Stimulated activated naive CD4-positive, alpha-beta T cell treated with Interleukin-2 at 50 U/mL for 16 hours (primary cell): ENCODE data around the gene AMBRA1.

Experiments
- DNase-seq: peaks from one replicate; lab custom pipeline; 2025; lab: John Stamatoyannopoulos, UW

AMBRA1 gene, protein sequence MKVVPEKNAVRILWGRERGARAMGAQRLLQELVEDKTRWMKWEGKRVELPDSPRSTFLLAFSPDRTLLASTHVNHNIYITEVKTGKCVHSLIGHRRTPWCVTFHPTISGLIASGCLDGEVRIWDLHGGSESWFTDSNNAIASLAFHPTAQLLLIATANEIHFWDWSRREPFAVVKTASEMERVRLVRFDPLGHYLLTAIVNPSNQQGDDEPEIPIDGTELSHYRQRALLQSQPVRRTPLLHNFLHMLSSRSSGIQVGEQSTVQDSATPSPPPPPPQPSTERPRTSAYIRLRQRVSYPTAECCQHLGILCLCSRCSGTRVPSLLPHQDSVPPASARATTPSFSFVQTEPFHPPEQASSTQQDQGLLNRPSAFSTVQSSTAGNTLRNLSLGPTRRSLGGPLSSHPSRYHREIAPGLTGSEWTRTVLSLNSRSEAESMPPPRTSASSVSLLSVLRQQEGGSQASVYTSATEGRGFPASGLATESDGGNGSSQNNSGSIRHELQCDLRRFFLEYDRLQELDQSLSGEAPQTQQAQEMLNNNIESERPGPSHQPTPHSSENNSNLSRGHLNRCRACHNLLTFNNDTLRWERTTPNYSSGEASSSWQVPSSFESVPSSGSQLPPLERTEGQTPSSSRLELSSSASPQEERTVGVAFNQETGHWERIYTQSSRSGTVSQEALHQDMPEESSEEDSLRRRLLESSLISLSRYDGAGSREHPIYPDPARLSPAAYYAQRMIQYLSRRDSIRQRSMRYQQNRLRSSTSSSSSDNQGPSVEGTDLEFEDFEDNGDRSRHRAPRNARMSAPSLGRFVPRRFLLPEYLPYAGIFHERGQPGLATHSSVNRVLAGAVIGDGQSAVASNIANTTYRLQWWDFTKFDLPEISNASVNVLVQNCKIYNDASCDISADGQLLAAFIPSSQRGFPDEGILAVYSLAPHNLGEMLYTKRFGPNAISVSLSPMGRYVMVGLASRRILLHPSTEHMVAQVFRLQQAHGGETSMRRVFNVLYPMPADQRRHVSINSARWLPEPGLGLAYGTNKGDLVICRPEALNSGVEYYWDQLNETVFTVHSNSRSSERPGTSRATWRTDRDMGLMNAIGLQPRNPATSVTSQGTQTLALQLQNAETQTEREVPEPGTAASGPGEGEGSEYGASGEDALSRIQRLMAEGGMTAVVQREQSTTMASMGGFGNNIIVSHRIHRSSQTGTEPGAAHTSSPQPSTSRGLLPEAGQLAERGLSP (N-terminal part only)

DNA sequence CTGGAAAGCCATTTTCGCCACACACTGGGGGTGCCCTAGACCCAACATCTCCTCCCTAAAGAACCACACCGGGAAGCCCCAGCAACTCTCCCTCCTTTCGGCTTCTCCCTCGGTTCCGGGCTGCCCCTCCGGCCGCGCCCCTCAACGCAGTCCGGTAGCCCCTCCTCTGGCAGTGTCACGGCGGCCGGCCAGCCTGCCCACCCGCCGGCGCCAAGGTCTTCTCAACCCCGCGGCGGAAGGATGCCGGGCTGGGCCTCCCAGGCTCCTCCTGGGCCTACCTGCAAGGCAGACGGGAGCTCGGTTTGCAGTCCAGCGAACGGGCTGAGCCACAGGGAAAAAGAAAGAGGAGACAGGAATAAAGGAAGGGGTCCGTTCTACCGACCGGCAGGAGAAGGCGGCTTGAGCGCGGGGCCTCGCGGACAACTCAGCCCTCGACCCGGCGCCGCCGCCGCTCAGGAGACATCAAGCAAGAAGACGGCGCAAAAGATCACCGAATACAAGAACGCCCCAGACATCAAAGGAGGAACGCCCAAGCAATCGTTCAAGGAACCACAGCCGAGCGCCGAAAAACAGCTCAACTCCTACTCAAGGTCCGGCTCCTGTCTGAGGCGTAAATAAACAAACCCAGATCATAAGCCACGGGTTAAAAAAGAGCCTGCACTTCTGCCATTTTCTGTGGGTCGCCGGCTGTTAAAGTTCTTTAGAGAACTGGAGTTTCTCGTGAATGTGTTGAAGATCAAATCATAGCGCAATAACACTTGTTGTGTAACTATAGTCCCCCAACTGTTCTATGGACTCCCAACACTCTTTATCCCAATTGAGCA lies at the start of gene AMBRA1:
TSS of gene AMBRA1 (minus strand) at position 474 of the 824 bp plus-strand sequence. CDS start 45,643 bp downstream, outside the sequence.
- peak; percentile 81 for DNase-seq

DNA sequence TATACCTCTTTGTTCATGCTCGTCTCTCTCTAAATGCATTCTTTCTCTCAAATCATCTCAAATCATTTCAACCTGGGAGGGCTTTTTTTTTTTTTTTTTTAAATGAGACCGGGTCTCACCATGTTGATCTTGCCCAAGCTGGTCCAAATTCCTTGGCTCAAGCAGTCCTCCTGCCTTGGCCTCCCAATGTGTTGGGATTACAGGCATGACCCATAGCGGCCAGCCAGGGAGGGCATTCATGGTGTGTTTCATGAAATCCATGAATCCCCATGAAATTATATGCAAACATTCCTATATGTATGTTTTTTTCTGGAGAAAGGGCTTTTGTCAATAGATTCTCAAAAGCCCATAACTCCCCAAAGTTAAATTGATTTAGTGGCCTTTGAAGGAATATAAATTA lies 49.7 kb upstream of the AMBRA1 start:
- no peak for DNase-seq

DNA sequence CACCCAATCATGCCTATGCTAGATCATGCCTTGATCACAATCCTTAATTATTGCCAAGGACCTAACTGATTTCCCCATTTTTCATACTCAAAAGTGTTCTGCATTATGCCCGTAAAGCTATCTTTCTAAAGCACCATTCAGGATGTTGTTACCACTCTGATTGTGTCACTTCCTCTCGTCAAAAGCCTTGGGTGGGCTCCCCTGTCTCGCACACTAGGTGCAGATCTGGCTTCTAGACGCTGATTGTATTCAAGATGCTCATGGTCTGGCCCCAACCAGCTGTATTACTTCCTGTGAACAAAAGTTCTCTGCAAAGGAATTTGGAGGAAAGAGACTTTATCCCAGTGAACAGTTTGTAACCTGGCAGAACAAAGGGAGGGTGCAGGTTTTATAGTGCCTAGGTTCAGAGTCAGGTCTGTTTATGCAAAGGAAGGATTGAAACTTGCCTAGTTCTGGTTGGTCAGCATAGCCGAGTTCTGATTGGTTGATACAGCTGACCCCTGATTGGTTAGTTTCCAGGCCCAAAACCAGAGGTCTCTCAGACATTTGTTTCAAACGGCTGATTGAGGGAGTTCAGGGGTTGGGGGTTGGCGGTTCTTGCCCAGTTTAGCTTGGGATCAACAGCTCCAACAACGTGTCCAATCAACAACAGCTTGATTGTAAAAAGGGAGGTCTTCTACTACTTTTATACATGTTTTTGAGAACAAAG lies 49.0 kb upstream of the AMBRA1 start:
- DNase-seq: no peak

DNA sequence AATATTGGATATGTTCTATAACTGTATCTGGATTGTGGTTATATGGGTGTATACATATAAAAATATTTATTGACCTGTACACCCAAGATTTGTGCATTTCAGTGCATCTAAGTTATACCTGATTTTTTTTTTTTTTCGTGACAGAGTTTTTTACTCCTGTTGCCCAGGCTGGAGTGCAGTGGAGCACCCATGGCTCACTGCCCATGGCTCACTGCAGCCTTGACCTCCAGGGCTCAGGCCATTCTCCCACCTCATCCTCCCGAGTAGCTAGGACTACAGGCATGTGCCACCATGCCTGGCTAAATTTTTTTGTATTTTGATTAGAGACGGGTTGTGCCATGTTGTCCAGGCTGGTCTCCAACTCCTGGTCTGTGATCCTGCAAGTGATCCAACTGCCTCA lies 47.8 kb upstream of the AMBRA1 start:
- no peak for DNase-seq

DNA sequence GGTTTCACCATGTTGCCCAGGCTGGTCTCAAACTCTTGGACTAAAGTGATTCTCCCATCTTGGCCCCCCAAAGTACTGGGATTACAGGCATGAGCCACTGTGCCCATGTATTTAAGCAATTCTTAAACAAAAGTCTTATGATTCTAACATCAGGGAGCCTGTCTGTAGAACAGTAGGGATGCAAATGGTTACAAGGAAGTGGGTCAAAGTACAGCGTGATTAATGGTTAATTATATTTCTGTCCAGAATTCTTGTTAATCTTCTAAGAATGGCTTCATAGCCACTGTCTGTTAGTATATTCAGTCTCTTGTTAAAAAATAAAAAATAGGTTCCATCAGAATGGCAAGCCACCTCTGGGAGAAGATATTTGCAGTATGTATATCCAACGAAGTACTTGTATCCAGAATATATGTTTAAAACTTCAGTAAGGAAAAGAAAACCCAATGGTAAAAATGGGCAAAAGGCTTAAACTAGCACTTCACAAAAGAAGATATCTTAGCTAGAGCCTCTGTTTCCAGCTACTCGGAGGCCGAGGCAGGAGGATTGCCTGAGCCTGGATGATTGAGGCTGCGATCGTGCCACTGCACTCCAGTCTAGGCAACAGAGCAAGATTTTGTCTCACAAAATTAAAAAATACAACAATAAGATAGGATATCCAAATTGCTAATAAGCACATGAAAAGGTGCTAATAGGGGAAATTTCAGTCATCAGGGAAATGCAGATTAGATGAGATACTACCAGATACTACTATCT lies 46.4 kb upstream of the AMBRA1 start:
- no peak for DNase-seq

DNA sequence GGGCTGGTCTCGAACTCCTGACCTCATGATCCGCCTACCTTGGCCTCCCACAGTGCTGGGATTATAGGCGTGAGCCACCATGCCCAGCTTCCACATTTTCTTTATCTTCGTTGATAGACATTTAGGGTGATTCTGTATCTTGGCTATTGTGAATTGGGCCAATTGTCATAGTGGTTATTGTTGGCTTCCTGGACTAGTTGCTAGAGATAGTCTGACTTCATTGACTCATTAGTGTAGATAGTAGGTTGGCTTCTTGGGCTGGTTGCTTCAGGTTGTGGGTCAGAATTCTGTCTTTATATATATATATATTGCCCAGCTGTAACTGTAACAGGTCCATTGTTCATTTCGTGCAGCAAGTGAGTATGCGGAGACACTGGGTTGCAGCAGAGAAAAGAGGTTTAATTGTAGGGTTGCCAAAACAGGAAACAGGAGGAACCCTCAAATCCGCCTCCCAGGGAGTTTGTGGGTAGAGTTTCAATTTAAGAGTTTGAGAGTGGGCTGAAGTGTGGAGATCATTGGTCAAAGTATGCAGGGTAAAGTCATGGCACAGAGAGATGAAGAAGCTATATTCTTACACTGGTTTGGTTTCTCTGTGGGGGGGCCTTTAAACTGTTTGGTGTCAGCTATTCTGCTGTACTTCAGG lies 45.5 kb upstream of the AMBRA1 start:
- no peak for DNase-seq

DNA sequence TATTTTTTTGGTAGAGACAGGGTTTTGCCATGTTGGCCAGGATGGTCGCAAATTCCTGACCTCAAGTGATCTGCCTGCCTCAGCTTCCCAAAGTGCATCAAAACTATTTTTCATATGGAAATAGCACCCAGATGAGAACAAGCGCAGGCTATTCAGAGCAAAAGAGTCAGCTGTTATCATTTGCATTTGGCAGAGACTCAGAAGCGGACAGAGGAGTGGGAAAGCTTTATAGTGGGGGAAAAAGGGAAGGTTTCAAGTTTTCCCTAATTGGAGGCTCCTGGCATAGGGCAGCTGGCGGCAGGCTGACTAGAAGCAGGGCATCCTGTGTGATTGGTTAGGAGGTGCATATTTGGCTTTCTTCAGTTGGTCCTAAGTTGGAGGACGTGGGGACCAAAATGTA lies 43.7 kb upstream of the AMBRA1 start:
- DNase-seq: no peak

DNA sequence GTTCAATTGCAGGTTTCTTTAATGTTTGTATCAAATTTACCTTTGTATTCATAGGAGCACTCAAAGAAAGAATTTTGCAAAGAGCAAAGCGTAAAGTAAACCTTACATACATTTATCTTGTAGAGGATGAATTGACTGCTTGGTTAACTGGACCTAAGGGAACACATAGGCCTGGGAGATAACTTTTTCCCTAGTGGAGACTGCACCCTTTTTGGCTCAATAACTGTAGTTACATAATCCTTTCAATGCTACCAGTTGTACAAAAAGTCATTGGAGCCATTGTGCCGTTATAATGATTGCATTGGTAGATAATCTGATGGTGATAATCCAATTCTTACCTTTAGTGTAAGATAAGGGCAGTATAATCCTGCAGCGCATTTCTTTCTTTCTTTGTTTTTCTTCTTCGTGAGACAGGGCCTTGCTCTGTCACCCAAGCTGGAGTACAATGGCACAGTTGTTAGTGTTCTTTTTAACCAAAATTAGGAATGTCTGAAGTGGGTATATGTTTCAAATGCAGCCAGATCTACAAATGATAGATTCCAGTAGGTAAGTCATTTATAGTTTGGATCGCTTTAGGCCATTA lies 41.8 kb upstream of the AMBRA1 start:
- no peak for DNase-seq

DNA sequence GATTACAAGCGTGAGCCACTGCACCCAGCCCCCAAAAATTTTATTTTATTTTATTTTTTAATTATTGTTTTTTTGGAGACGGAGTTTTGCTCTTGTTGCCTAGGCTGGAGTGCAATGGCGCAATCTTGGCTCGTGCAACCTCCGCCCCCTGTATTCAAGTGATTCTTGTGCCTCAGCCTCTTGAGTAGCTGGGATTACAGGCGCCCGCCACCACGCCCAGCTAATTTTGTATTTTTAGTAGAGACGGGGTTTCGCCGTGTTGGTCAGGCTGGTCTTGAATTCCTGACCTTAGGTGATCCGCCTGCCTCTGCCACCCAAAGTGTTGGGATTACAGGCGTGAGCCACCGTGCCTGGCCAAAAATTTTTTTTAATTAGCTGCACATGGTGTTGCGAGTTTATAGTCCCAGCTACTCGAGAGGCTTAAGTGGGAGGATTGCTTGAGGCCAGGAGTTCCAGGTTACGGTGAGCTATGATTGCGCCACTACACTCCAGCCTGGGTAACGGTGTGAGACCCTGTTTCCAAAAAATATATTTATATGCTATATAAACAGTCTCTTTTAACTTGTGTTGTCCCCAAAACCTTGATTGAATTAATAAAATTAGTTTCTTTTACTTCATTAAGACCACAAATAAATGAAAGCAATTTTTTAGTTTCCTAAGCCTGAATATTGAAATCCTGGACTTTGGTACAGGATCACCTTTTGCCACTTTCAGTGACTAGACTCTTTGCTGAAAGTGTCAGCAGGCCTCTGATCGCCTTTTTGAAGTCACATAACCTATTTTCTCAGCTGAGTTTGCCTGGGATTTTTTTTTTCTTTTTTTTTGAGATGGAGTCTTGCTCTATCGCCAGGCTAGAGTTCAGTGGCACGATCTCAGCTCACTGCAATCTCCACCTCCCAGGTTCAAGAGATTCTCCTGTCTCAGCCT lies 39.7 kb upstream of the AMBRA1 start:
- no peak for DNase-seq

DNA sequence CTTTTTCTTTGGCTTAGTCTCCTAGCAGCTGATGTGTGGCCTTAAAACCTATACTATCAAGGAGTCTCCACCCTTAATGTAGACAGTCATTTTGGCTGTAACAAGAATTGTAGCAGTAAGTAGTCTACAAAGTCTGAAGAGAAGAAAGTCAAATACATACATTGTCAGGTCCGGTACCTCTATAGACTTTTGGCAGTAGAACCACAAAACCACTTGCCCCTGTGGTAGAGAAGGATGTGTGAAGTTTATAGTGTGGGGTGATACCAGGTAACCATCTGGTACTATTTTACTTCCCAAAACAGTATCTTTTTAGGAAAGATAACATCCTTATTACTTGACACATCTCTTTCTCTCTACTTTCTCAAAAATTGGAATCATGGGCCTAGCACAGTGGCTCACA lies 38.7 kb upstream of the AMBRA1 start:
- no peak for DNase-seq

DNA sequence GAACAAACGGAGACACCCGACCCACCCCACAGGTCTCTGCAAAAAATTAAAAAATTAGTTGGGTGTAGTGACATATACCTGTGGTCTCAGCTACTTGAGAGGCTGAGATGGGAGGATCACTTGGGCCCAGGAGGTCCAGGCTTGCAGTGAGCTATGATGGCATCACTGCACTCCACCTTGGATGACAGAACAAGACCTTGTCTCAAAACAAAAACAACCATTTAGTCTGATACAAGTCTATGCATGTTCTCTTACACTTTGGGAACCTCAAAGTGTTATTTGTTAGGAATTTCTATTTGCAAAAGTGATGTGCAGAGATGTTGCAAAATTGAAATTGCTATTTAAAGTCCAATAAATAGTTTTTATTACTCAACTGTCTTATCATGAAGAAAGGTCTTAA lies 37.9 kb upstream of the AMBRA1 start:
- DNase-seq: no peak

DNA sequence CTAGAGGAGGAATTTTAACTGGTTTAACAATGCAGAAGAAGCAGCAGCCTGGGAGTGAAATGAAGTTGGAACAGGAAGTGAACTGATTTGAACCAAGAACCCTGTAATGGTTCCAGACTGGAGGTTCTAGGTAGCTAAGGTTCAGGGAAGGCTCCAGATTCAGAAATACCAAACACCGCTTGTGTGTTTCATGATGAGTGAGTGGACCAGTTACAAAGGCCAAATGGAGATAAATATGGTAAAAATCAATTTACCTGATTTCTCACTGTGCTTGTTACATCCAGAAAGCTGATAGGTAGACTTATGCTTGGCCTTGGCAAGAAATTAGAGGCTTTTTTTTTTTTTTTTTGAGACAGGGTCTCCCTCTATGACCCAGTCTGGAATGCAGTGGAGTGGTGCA lies 36.4 kb upstream of the AMBRA1 start:
- DNase-seq: no peak

DNA sequence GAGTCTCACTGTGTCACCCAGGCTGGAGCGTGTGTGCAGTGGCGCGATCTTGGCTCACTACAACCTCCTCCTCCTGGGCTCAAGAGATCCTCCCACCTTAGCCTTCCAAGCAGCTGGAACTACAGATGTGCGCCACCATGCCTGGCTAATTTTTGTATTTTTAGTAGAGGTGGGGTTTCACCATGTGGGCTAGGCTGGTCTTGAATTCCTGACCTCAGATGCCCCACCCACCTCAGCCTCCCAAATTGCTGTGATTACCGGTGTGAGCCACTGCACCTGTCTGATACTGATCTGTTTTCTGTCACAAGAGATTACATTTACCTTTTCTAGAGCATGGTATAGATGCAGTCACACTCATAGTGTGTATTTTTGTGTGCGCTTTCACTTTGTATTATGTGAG lies 35.1 kb upstream of the AMBRA1 start:
- DNase-seq: no peak

DNA sequence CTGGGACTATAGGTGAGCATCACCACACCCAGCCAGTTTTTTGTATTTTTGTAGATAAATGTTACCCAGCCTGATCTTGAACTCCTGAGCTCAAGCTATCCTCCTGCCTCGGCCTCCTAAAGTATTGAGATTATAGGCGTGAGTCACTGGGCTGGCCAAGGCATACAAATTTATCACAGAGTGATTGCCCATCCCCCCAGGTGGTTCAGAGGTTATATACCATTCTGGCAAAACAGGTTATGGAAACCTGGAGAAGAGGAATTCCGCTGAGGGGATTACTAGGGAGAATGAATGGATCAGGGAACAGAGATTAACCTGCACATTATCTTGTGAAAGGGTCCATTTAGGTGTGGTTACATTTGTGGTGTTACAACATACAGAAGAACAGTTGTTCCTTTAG lies 31.6 kb upstream of the AMBRA1 start:
- DNase-seq: no peak

DNA sequence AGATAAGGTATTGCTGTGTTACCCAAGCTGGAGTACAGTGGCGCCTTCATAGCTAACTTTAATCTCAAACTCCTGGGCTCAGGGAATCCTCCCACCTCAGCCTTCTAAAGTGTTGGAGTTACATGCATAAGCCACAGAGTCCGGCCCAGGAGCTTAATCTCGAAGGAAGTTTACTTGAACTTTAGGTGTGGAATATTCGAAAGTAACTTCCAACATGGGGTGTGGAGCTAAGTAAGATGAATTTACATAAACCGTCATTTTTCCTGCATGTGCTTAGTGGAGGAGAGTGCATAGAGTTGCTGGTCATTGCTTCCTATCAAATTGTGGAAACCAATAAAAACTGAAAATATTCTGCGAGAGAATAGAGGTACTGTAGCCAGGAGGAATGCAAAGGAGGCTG lies 25.0 kb upstream of the AMBRA1 start:
- no peak for DNase-seq

DNA sequence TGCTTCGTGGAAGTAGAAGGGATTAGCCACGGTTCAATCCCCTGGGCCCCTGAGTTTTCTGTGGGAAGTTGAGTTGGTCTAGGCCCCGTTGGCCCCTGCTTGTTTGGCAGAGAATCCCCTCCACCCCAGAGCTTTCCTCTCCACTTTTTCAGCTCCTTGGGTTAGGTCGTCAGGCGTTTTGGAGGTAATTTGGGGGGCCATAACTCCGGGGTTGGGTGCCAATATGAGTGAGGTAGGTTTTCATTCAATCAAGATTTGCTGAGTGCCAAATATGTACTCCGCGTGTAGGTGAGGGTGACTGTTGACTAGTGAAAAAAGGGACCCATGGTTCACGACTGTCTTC lies 24.1 kb upstream of the AMBRA1 start:
- no peak for DNase-seq

DNA sequence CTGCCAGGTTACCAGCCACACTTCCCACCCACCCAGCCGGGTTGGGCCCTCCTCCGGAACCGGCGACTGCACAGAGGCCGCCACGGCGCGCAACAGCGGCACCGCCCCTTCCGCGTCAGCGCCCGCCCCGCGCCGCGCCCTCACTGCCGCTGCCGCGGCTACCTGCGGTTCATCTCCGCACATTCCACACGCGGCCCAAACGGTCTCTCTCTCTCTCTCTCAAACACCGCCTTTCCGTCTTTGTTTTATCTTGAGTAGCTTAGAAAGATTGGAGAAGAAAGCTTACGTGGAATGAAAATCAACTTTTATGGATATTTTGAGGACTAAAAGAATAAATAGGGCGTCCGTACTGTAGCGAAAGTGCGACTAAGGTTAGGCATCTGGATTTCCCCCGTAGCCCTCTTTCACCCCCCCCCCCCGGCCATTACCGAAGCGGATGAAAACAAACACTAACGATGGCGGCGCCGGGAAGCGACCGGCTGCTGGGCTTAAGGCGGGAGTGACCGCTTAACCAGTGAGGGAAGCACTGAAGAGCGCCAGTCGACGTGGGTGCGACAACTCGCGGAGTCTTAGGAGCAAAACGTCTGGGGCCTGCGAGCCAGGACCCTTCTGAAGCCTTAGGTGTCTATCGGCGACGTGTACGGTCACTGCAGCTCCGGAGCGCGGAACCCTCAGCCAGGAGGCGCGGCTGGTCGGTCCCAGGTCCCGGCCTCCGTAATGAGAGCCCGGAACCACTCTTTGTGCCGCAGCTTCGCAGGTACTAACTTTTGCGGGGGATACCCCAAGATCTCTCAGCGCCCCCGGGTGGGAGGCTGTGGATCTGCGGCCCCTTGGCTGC lies 23.5 kb upstream of the AMBRA1 start, which contains the start of the genes ATG13 and HARBI1:
TSS of gene ATG13 (plus strand) at position 420 of the 838 bp plus-strand sequence. CDS start 26,739 bp downstream, outside the sequence.
TSS of gene HARBI1 (minus strand) at position 94 of the 838 bp plus-strand sequence. CDS start 990 bp downstream, outside the sequence.
- peak; percentile 94 for DNase-seq
